PC-3 (cell line): Measurements from ENCODE around the gene DEPP1. TPM values are rescaled to one million over a fixed set of nuclear protein-coding genes. Genes with fewer than 3 reads are reported as not detected.

Experiments used
- ATAC-seq: fragments of 200-7000 bp; cut with Tn5 transposase; 2 replicates; pipeline ENCODE4 v1.9.1; 2020; ENCODE audit warnings: mild to moderate bottlenecking, moderate library complexity
- BruUV-seq: library from RNA; stranded (reverse); fragments of 400-500 nt; replicated peaks from 2 replicates; lab custom pipeline; 2021; lab: Mats Ljungman, UMichigan
- CTCF ChIA-PET: fragments of 300-600 bp; sonication (Branson Sonifier 250); formaldehyde crosslinking; loops from one replicate; lab custom pipeline; 2022; ENCODE audit warnings: antibody characterized with exemption; lab: Charles Lee
- POLR2A ChIA-PET: fragments of 300-600 bp; sonication (Branson Sonifier 250); formaldehyde crosslinking; loops from one replicate; lab custom pipeline; 2022; ENCODE audit warnings: antibody characterized with exemption; ENCODE audit not compliant: unreplicated experiment; lab: Charles Lee
- DNase-seq: peaks from one replicate; pipeline ENCODE4 v3.0.0-alpha.2; 2015
- H2AFZ ChIP-seq: fragments of 300-600 bp; sonication (generic); 2 replicates; pipeline ENCODE4 v1.6.0; 2016; ENCODE audit warnings: antibody characterized with exemption, low read length
- H3F3A ChIP-seq: fragments of 300-600 bp; sonication (generic); one replicate; pipeline ENCODE4 v1.6.0; 2017; ENCODE audit warnings: antibody characterized with exemption, low read length, control low read depth, mild to moderate bottlenecking; ENCODE audit not compliant: unreplicated experiment
- H3K27ac ChIP-seq: fragments of 300-600 bp; sonication (generic); 2 replicates; pipeline ENCODE4 v1.5.1; 2016; ENCODE audit warnings: mild to moderate bottlenecking, low read length
- H3K27me3 ChIP-seq: fragments of 300-600 bp; sonication (generic); 2 replicates; pipeline ENCODE4 v1.6.1; 2016; ENCODE audit warnings: low read length, mixed read lengths
- H3K36me3 ChIP-seq: fragments of 300-600 bp; sonication (generic); 2 replicates; pipeline ENCODE4 v1.6.1; 2016; ENCODE audit warnings: low read depth, mixed run types, low read length, mixed read lengths
- H3K4me1 ChIP-seq: fragments of 300-600 bp; sonication (generic); 2 replicates; pipeline ENCODE4 v1.5.1; 2016; ENCODE audit warnings: low read length; ENCODE audit not compliant: insufficient read depth
- H3K4me2 ChIP-seq: fragments of 300-600 bp; sonication (generic); 2 replicates; pipeline ENCODE4 v1.6.0; 2016; ENCODE audit warnings: low read length
- H3K4me3 ChIP-seq: fragments of 300-600 bp; sonication (generic); 2 replicates; pipeline ENCODE4 v1.5.1; 2016; ENCODE audit warnings: mild to moderate bottlenecking, low read length, mixed read lengths
- H3K79me2 ChIP-seq: fragments of 300-600 bp; sonication (generic); 2 replicates; pipeline ENCODE4 v1.6.1; 2017; ENCODE audit warnings: low read length, mixed read lengths
- H3K9ac ChIP-seq: fragments of 300-600 bp; sonication (generic); 2 replicates; pipeline ENCODE4 v1.6.0; 2016; ENCODE audit warnings: mild to moderate bottlenecking, low read length
- H3K9me2 ChIP-seq: fragments of 300-600 bp; sonication (generic); replicated peaks from 2 replicates; pipeline ENCODE4 v1.6.1; 2016; ENCODE audit warnings: mixed run types, low read length, mixed read lengths
- H3K9me3 ChIP-seq: fragments of 300-600 bp; sonication (generic); 2 replicates; pipeline ENCODE4 v1.6.1; 2016; ENCODE audit warnings: low read length, mixed read lengths
- H4K20me1 ChIP-seq: fragments of 300-600 bp; sonication (generic); 2 replicates; pipeline ENCODE4 v1.6.1; 2016; ENCODE audit warnings: low read length, mixed read lengths
- EZH2 ChIP-seq: fragments of 300-600 bp; sonication (generic); IDR thresholded peaks from one replicate; pipeline ENCODE4 v1.6.1; 2017; ENCODE audit warnings: antibody characterized with exemption, mild to moderate bottlenecking, low read length; ENCODE audit not compliant: unreplicated experiment
- EZH2phosphoT487 ChIP-seq: fragments of 300-600 bp; sonication (generic); IDR thresholded peaks from 2 replicates; pipeline ENCODE4 v1.6.1; 2018; ENCODE audit warnings: mild to moderate bottlenecking, antibody characterized with exemption, low read length, borderline replicate concordance
- intact Hi-C: fragments of 100-400 bp; cut with micrococcal nuclease; formaldehyde crosslinking; loops from 2 replicates; pipeline ENCODE4 v1.9.0; 2023
- total RNA-seq: library from RNA; depleted of rRNA; stranded (reverse); fragments of >200 nt; gene quantifications from 2 replicates; pipeline ENCODE4 v1.2.3, GENCODE V29; 2014
- TF ChIP-seq, protein P1 (sequence below): fragments of 300-600 bp; sonication (generic); conservative IDR thresholded peaks from 2 replicates; pipeline ENCODE4 v1.5.1; 2017; ENCODE audit warnings: antibody characterized with exemption, low read depth, mild to moderate bottlenecking, low read length

Gene DEPP1
- total RNA-seq, 1 experiment from 2014 or later = 9.0 TPM

DNA sequence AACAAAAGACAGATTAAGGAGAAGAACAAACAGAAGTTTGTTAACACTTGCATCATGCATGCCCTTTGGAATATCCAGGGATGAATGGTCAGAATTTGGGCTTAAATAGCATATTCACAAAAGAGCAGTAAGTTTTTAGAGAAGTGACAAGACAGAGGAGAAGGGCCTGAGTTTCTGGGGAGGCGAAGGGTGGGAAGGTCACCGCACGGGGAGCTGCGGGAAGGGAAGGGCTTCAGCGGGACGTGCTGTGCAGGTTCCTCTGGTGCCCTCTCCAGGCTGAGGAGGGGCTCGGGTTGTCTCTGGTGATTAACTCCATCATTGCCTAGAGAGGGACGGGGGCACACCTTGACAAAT is 11.7 kb upstream of the DEPP1 start:
- no TSS peak for BruUV-seq
- CTCF ChIA-PET = no interaction called here
- no peak for ATAC-seq

DNA sequence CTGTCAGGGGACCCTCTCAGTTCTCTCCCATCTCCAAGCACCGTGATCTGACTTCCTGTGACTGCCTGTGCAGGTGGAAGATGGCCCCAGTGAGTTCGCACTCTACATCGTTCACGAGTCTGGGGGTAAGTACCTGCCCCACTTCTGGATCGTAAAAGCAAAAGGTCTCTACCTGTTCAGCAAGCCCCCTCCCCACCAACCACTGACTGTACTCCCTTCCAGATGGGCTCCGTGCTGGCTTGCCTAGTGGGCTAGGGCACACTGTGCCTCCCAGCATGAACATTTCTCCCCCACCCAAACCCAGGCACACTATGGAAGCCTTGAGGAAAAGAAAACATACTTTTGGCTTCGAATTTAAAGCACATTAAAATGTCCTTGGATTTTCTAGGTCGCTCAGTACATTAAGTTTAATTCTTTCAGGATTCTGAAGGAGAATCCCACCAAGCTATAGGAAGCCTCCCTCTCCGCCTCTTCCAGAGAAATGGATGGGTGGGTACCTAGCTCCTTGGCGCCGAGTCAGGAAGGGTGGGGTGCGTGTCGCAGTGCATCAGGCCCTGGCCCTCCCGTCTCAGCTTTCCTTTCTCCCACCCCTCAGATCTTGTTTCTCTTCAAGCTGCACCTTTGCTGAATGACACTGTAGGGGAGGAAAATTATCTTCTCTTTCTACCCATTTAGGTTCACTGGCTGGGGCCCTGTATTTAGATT is 11.1 kb upstream of the DEPP1 start:
- no peaks in the 10 kb centered on the region for H3K79me2 ChIP-seq
- ATAC-seq (no peak), DNase-seq (no peak)
- H3F3A ChIP-seq = no peaks in the 10 kb centered on the region
- no peaks in the 10 kb centered on the region for H3K36me3 ChIP-seq
- H4K20me1 ChIP-seq = no peaks in the 10 kb centered on the region
- BruUV-seq = no TSS peak
- no peak overlapping the region for H3K4me3 ChIP-seq
- POLR2A ChIA-PET = no interaction called here
- no peak overlapping the region for H3K27ac ChIP-seq
- H3K9ac ChIP-seq = no peak overlapping the region
- intact Hi-C loops = no loop called here
- H3K9me3 ChIP-seq = no peaks in the 10 kb centered on the region
- TF ChIP-seq EZH2phosphoT487 = no peak
- TF ChIP-seq, protein P1, sequence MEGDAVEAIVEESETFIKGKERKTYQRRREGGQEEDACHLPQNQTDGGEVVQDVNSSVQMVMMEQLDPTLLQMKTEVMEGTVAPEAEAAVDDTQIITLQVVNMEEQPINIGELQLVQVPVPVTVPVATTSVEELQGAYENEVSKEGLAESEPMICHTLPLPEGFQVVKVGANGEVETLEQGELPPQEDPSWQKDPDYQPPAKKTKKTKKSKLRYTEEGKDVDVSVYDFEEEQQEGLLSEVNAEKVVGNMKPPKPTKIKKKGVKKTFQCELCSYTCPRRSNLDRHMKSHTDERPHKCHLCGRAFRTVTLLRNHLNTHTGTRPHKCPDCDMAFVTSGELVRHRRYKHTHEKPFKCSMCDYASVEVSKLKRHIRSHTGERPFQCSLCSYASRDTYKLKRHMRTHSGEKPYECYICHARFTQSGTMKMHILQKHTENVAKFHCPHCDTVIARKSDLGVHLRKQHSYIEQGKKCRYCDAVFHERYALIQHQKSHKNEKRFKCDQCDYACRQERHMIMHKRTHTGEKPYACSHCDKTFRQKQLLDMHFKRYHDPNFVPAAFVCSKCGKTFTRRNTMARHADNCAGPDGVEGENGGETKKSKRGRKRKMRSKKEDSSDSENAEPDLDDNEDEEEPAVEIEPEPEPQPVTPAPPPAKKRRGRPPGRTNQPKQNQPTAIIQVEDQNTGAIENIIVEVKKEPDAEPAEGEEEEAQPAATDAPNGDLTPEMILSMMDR = no peak
- no peak for TF ChIP-seq EZH2
- CTCF ChIA-PET = no interaction called here
- no peaks in the 10 kb centered on the region for H3K27me3 ChIP-seq
- H3K4me2 ChIP-seq = no peak overlapping the region
- H2AFZ ChIP-seq = no peak overlapping the region
- H3K4me1 ChIP-seq = no peaks in the 10 kb centered on the region
- no peaks in the 10 kb centered on the region for H3K9me2 ChIP-seq

More for the DNA sequence above, 11.7 kb upstream of the DEPP1 start:
- DNase-seq = no peak
- H3K9me3 ChIP-seq = no peaks in the 10 kb centered on the region
- no peaks in the 10 kb centered on the region for H3K27me3 ChIP-seq
- POLR2A ChIA-PET = no interaction called here
- TF ChIP-seq EZH2 (no peak), EZH2phosphoT487 (no peak)
- TF ChIP-seq, protein P1 = 0 out of 2 replicates have a peak, but pooled peaks have one; percentile 14
- H3K27ac ChIP-seq = no peak overlapping the region
- no peak overlapping the region for H3K4me3 ChIP-seq
- H3K36me3 ChIP-seq = no peaks in the 10 kb centered on the region
- H3K79me2 ChIP-seq = no peaks in the 10 kb centered on the region
- no peaks in the 10 kb centered on the region for H3K4me1 ChIP-seq
- no peaks in the 10 kb centered on the region for H3K9me2 ChIP-seq
- intact Hi-C loops = no loop called here
- H4K20me1 ChIP-seq = no peaks in the 10 kb centered on the region
- H3K9ac ChIP-seq = no peak overlapping the region
- H3K4me2 ChIP-seq = no peak overlapping the region
- no peaks in the 10 kb centered on the region for H3F3A ChIP-seq
- no peak overlapping the region for H2AFZ ChIP-seq

DNA sequence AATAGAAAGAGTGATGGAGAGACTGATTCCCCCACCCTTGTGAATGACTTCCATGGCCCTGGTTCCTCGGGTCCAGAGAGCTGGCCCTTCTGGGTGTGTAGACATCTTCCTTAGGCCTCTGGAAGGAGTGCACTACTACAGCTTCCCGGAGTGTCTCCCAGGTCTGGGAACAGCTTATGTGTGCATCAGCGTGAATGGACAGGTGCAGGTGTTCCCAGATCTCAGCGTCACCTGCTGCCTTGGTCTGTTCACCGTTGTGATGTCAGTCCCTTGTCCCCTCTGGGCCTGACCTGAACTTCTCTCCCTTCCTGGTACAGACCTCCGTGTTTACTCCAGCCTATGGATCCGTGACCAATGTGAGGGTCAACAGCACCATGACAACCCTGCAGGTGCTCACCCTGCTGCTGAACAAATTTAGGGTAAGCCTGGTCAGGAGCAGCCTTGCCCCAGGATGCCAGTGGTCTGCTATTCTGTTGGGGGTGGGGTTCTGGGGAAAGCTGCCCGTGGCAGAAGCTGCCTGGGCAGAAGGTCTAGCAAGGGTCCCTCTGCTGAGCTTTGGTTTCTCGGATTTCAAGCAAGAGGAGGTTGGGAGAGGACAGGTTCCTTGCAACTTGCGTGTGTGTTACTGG is 10.5 kb upstream of the DEPP1 start:
- BruUV-seq = no TSS peak
- Histone ChIP-seq H3K27ac (no peak overlapping the region), H2AFZ (no peak overlapping the region), H4K20me1 (no peaks in the 10 kb centered on the region), H3K27me3 (no peaks in the 10 kb centered on the region), H3K4me2 (no peak overlapping the region), H3K4me1 (no peaks in the 10 kb centered on the region), H3K36me3 (no peaks in the 10 kb centered on the region), H3F3A (no peaks in the 10 kb centered on the region), H3K9me3 (no peaks in the 10 kb centered on the region), H3K79me2 (no peaks in the 10 kb centered on the region), H3K9ac (no peak overlapping the region), H3K4me3 (no peak overlapping the region), H3K9me2 (no peaks in the 10 kb centered on the region)
- ATAC-seq = no peak
- TF ChIP-seq EZH2phosphoT487 (no peak), EZH2 (no peak)
- TF ChIP-seq, protein P1 = no peak
- CTCF ChIA-PET = no interaction called here
- POLR2A ChIA-PET = no interaction called here
- intact Hi-C loops = no loop called here
- no peak for DNase-seq
